HG02610 (cell line): Measurements from ENCODE around the gene HOXB1.

Experiments used
- ATAC-seq: cut with Tn5 transposase; IDR thresholded peaks from one replicate; pipeline ENCODE4 v1.9.1; 2021; ENCODE audit warnings: mild to moderate bottlenecking, moderate library complexity; ENCODE audit not compliant: unreplicated experiment

The HOXB1 gene

GRCh38 chr17:48555258-48556228 is 24.7 kb upstream of the HOXB1 start:
- ATAC-seq: no peak

DNA sequence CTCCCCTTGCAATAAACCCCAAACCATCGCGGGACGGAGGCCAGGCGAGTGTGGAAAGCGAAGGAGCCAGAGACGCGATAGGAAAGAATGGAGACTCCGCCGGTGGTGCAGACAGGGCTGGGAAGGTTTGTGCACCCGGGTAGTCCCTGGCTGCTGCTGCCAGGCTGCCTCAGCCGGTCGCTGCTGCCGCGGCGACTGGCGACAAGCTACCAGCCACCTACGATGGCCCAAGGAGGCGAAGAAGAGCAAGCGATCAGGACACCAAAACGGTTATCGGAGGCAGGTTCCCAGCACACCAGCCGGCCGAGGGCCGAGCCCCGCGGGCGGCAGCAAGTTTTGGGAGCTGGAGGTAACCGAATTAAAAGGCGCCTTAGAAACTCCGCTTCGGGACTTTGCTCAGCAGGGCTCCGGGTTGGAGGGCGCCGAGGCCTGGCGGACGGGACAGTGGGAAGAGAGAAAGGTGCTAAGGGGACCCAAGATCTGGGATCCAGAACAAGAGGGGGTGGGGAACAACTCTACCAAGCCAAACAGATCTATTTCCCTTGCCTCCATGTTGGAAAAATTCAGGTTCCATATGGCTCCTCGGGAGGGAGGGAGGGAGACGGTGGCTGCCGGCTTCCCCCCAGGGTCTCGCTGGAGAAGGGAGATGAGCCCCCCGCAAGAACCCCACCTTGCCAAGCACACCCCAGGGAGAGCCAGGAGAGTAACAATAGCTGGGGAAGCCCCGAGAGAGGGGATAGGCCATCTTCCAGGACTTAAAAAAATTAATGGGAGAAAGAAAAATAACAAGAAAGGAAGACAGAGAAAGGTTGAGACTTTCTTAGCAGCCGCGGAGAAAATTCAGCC is 23.8 kb upstream of the HOXB1 start:
- ATAC-seq: no peak

- no peak for ATAC-seq
These were observed 23.0 kb upstream of the HOXB1 start for GRCh38 chr17:48553826-48554225.

DNA sequence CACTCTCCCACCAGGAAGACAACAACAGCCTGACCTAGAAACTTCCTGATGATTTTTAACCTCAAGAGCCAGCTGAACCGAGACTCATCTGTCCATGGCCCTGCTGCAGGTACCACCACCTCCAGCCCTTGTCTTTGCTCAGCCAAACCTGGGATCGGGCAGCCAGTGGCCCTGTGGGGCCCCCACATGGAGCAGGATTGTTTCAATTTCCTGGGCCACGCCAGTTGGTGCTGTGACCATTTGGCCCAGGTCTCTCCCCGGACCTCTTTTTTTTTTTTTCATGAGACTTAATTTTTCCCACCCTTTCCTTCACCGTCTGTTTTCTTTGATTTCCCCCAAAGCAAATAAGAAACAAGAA is 22.4 kb upstream of the HOXB1 start:
- ATAC-seq: no peak

DNA sequence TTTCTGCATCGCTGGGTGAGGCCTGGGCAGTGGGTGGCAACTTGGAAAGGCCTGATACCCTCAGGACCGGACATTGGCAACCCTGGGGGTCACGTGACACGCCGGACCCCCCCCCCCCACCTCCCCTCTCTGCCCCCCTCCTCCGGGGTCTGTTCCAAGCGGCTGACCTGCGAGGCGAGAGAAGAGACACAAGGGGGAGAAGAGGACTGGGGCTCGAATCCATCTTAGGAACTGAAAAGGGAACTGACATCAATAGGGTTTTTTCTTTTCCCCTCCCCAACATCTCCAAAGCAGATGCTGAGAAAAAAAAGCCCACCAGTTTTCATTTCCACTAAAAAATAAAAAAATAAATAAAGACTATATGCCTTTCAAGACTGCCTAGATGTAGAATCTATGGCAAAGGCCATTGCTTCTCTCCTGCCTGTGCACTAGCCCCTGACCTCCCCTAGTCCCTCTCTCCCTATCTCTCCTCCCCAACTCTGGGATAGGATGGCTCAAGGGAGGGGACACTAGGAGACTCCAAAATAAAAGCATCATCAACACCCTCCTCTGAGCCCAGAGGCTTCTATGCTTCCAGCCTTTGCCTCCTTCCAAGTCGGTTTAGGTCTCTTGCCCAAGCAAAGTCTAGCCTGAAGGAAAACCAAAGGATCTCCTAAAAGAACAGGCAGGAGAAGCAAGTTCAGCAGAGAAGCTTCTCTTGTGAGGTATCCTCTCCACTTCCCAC is 21.8 kb upstream of the HOXB1 start:
- no peak for ATAC-seq

- no peak for ATAC-seq
These were observed 21.0 kb upstream of the HOXB1 start for GRCh38 chr17:48551596-48552465.

GRCh38 chr17:48551214-48551555 is 20.4 kb upstream of the HOXB1 start:
- ATAC-seq: no peak

- no peak for ATAC-seq
These were observed 19.8 kb upstream of the HOXB1 start for GRCh38 chr17:48550502-48551213.

DNA sequence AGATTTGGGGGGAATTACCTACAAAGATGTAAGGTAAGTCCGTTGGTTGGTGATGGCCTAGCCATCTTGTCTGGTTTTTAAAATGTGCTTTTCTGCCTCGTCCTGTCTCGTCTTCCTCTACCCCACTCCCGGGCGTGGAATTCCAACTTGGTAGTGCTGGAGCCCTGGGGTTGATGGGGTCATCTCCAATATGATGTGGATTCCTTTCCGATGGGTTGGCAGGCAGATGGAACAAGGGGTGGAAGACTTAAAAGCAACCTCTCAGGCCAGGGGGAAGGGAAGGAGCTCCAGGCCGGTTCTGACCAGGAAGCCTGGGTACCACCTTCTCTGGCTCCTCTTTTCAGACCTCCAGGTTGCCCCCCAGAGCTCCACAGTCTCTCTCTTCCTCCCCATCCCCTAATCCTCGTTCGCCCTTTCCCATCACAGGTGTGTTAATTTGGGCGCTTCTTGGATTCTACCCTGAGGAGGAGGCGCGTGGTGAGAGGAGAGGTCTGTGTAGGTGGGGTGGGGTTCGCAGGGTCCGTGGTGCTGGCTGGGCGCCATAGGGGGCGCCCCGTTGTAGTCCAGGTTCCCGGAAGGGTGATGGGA is 19.2 kb upstream of the HOXB1 start:
- no peak for ATAC-seq

DNA sequence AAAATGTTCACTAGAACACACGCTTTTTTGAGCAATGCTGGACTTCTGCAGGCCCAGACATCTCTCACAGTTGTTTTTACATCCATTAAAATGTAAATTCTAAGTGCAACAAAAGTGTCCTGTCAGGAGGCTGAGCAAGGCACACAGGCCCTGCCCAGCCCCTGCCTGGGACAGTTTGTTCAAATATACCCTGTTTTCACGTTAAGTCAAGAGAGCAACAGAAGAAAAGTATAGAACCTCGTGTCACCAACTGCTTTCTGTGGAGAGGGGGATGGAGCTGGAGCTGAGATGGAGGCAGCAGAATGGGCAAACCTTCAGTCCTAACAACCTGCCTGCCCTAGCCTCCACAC is 18.4 kb upstream of the HOXB1 start:
- ATAC-seq: no peak

- ATAC-seq: no peak
These were observed 17.9 kb upstream of the HOXB1 start for GRCh38 chr17:48548523-48549280.

DNA sequence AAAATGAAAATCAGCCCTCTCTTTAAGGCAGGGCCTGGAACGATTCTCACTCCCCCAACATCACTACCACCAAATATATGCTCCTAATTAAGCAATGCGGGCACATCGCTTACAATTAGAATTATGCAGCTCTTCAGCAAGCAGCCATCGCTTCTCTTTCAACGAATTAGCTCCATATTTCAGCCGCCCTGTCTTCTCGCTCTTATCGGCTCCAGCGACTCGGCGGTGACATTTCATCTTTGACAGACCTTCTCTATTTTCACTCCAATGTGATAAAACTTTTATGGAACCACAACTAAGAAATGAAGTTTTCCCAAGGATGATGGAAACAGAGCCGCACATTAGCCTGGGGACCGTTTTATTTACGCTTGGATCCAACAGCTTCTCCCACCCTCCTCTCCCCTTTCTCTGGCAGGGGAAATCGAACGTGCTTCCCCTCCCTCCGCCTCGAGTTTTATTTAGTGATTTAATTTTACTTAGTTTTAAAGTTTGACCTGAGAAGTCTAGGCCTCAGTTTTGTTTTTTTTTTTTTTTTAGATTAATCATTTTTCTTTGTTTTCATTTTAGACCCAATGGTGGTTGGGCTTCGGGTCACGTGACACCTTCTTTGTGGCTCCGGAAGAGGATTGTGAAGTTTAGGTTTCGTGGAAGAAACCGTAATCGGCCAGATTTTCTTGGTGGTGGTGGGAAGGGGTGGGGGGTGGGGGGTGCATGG is 17.2 kb upstream of the HOXB1 start:
- no peak for ATAC-seq

DNA sequence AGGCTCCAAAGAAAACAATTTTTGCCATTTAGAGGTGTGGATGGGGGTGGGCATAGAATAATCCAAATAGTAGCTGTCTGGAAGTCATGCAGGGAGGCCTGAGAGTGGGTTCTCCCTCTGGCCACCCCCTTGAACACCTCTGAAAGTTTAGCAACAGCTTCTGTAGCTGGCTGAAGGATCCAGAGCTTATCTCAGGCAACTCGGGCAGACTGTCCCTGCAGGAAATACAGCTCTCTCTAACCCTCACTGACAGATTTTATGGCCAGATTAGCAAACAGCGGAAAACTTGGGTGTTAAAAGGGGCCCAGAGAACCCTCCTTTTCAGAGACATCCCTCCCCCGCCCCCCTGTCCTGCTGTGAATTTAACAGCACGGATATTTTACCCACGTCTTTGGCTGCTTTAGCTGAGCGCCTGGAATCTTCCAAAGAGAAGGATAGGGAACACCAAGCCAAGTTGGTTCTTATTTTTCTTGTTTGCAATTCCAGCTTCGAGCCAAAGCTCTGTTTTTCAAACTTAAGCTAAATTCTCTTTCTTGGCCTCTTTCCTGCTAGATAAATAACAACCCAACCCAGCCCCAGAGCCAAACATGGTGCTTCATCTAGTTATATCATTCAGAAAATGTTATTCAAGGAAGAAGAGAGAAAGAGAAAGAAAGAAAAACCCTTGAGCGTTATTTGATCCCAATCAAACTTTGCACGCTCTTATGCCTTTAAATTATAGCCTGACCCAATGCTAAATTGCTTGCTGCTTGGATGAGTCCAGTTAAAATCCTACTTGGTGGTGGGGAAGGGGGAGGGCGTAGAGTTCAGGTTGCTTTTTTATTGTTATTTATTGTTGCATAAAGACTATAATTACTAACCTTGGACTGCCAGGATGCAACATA is 16.4 kb upstream of the HOXB1 start:
- no peak for ATAC-seq

DNA sequence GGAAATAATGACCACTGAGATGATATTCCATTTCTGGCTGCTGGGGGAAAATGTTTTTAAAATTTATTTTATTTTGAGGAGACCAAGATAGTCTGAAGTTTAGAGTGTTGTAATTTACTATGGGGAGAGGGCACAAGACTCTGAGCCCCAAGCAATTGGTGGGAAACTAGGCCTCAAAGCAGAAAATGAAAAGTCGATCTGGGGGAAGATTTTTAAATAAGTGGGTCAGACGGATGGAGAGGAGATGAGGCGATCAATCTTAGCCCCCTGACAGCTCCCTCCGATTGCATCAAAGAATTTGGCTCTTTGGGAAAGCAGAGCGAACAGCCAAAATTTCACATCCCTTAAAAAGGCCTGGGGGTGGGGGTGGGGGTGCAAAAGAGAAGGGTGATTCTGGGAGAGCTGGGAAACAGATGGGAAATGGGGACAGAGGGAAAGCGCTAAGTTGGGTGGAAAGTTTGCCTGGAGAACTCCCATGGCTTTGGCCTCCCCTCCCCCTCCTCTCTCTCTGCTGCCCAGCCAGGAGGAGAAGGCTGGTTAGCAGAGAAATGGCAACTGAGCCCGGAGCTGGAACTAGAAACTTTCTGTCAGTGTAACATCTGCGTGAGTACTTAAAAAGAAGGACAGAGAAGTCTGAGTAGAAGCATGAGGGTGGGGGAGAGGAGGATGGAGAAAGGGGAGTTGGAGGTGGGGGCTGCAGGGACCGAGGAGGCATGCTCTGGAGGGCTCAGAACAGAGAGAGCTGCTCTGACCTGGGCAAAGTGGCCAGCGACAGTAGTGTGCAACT is 15.5 kb upstream of the HOXB1 start:
- no peak for ATAC-seq

DNA sequence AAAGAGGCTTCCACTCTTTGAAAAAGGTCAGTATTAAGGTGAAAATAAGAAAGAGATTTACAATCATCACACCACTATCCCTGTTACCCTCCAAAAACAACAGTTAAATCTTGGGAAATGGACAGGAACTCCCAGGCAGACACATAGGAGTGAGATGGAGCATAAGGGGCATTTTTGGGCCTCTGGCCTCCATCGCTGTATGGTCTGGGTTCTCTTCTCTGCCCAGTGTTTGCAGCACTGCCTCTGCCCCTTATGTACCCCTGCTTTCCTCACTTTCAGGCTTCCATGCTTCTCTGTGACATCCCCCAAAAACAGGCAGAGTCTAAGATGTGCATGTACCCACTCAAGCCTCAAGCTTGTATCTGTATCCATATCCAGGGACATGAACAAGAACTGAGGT is 14.7 kb upstream of the HOXB1 start:
- ATAC-seq: no peak

- ATAC-seq: no peak
These were observed 14.2 kb upstream of the HOXB1 start, which contains the start of gene HOXB2 for GRCh38 chr17:48545022-48545375. Gene HOXB2 (minus strand): TSS chr17:48545109. CDS start chr17:48544911, 198 bp downstream.
